A549 (cell line): Measurements from ENCODE around the gene TMEM117. TPM values are rescaled to one million over a fixed set of nuclear protein-coding genes. Genes with fewer than 3 reads are reported as not detected.

Experiments used
- ATAC-seq, 2 experiments: fragments of 200-7000 bp in 1 of 2; fragments of >200 bp in 1 of 2; cut with Nextera tagmentation in 1 of 2; cut with Tn5 transposase in 1 of 2; 3 replicates each; pipeline versions ENCODE4 v1.8.0 to v1.9.1; 2018 to 2020; ENCODE audit warnings: mild to moderate bottlenecking in 1 of 2, moderate library complexity in 1 of 2
- CTCF ChIA-PET: fragments of 300-600 bp; sonication (Branson Sonifier 250); formaldehyde crosslinking; extraction: SDS; loops from one replicate; lab custom pipeline; 2021; ENCODE audit warnings: antibody characterized with exemption, inconsistent platforms; lab: Yijun Ruan, JAX
- POLR2A ChIA-PET: fragments of 350-600 bp; formaldehyde crosslinking; extraction: SDS; loops from one replicate; lab custom pipeline; 2021; ENCODE audit warnings: antibody characterized with exemption, inconsistent platforms; lab: Yijun Ruan, JAX
- DNase-seq, 2 experiments: peaks; one replicate each; pipeline versions ENCODE4 v3.0.0 to v3.0.0-alpha.2; 2011 to 2016; ENCODE audit warnings: low read depth in 1 of 2, low spot score in 1 of 2
- FAIRE-seq: peaks from 2 replicates; lab custom pipeline; 2011; peaks lifted over from hg19 to GRCh38; lab: Jason Lieb, UNC
- H3K27ac ChIP-seq, 2 experiments: fragments of >200 bp; sonication (Bioruptor Twin); formaldehyde crosslinking; 3 replicates each; pipeline ENCODE4 v1.5.1; 2016 to 2017
- H3K4me1 ChIP-seq: fragments of >200 bp; sonication (Bioruptor Twin); formaldehyde crosslinking; 3 replicates; pipeline ENCODE4 v1.6.1; 2016
- H3K4me2 ChIP-seq: fragments of >200 bp; sonication (Bioruptor Twin); formaldehyde crosslinking; 3 replicates; pipeline ENCODE4 v1.6.1; 2016
- H3K4me3 ChIP-seq: fragments of >200 bp; sonication (Bioruptor Twin); formaldehyde crosslinking; 3 replicates; pipeline ENCODE4 v1.5.1; 2016
- H3K9me3 ChIP-seq: fragments of >200 bp; sonication (Bioruptor Twin); formaldehyde crosslinking; 3 replicates; pipeline ENCODE4 v1.6.1; 2016
- BHLHE40 ChIP-seq: IDR thresholded peaks from 2 replicates; pipeline ENCODE4 v1.6.1; 2012; ENCODE audit warnings: low read depth, low read length, inconsistent platforms
- CBX2 ChIP-seq: fragments of 200-600 bp; sonication (generic); IDR thresholded peaks from 2 replicates; pipeline ENCODE4 v1.6.1; 2016; ENCODE audit warnings: low read depth, mild to moderate bottlenecking, borderline replicate concordance
- CBX8 ChIP-seq: fragments of 200-600 bp; sonication (generic); IDR thresholded peaks from 2 replicates; pipeline ENCODE4 v1.6.1; 2016
- CEBPB ChIP-seq, 2 experiments: fragments of >200 bp in 1 of 2; sonication (Bioruptor Twin) in 1 of 2; formaldehyde crosslinking in 1 of 2; IDR thresholded peaks; 2 replicates each; pipeline ENCODE4 v1.6.1; 2012 to 2016
- CHD2 ChIP-seq: fragments of 150-350 bp; IDR thresholded peaks from 2 replicates; pipeline ENCODE4 v1.6.1; 2014; ENCODE audit warnings: low read length; ENCODE audit not compliant: partially characterized antibody
- EHF ChIP-seq: fragments of 250-450 bp; sonication (Bioruptor Pico); IDR thresholded peaks from 2 replicates; pipeline ENCODE4 v1.5.0; 2020; ENCODE audit warnings: mild to moderate bottlenecking
- EHMT2 ChIP-seq: fragments of 200-600 bp; sonication (generic); IDR thresholded peaks from 2 replicates; pipeline ENCODE4 v1.6.1; 2016; ENCODE audit warnings: antibody characterized with exemption, low read depth, mild to moderate bottlenecking, moderate library complexity
- ELK1 ChIP-seq: fragments of 150-350 bp; IDR thresholded peaks from 2 replicates; pipeline ENCODE4 v1.6.1; 2014; ENCODE audit warnings: low read depth, mild to moderate bottlenecking, low read length
- FOSB ChIP-seq: fragments of 250-450 bp; sonication (Bioruptor Pico); IDR thresholded peaks from 2 replicates; pipeline ENCODE4 v1.5.0; 2020; ENCODE audit warnings: mild to moderate bottlenecking, moderate library complexity
- GATA3 ChIP-seq: IDR thresholded peaks from 2 replicates; pipeline ENCODE4 v1.6.1; 2012; ENCODE audit warnings: borderline replicate concordance
- HDAC2 ChIP-seq: fragments of 200-600 bp; sonication (generic); IDR thresholded peaks from 2 replicates; pipeline ENCODE4 v1.6.1; 2016
- HOXA7 ChIP-seq: fragments of 250-450 bp; sonication (Bioruptor Pico); IDR thresholded peaks from 2 replicates; pipeline ENCODE4 v1.5.0; 2020; ENCODE audit warnings: mild to moderate bottlenecking, moderate library complexity
- HOXB13 ChIP-seq: fragments of 250-450 bp; sonication (Bioruptor Pico); IDR thresholded peaks from 2 replicates; pipeline ENCODE4 v1.5.0; 2020; ENCODE audit warnings: low read depth, mild to moderate bottlenecking, moderate library complexity
- JUN ChIP-seq, 2 experiments: fragments of >200 bp; sonication (Bioruptor Twin); formaldehyde crosslinking; IDR thresholded peaks; 2 replicates in 1 of 2; 3 replicates in 1 of 2; pipeline ENCODE4 v1.6.1; 2016 to 2017
- KDM5A ChIP-seq: fragments of 200-600 bp; sonication (generic); IDR thresholded peaks from 2 replicates; pipeline ENCODE4 v1.6.1; 2016; ENCODE audit warnings: antibody characterized with exemption, mild to moderate bottlenecking
- MAZ ChIP-seq: fragments of 150-350 bp; IDR thresholded peaks from 2 replicates; pipeline ENCODE4 v1.6.1; 2014; ENCODE audit warnings: antibody characterized with exemption, low read depth, low read length, borderline replicate concordance
- MYC ChIP-seq: IDR thresholded peaks from 2 replicates; pipeline ENCODE4 v1.6.1; 2012; ENCODE audit warnings: mild to moderate bottlenecking, inconsistent platforms, low read length, improper control_type of control experiment, borderline replicate concordance
- NFE2L2 ChIP-seq: fragments of 150-350 bp; conservative IDR thresholded peaks from 2 replicates; pipeline ENCODE4 v1.6.1; 2014; ENCODE audit warnings: low read length
- POLR2AphosphoS2 ChIP-seq: conservative IDR thresholded peaks from 2 replicates; pipeline ENCODE4 v1.6.1; 2012; ENCODE audit warnings: low read length, improper control_type of control experiment, inconsistent platforms
- SREBF2 ChIP-seq: fragments of 450-650 bp; IDR thresholded peaks from 2 replicates; pipeline ENCODE4 v1.6.1; 2014; ENCODE audit warnings: mild to moderate bottlenecking, moderate library complexity
- ZC3H11A ChIP-seq: fragments of 450-650 bp; IDR thresholded peaks from 2 replicates; pipeline ENCODE4 v1.6.1; 2014; ENCODE audit warnings: antibody characterized with exemption, mild to moderate bottlenecking
- ZFP36 ChIP-seq: fragments of 450-650 bp; IDR thresholded peaks from 2 replicates; pipeline ENCODE4 v1.6.1; 2014; ENCODE audit warnings: borderline replicate concordance; ENCODE audit not compliant: partially characterized antibody
- ZNF302 ChIP-seq: fragments of 250-450 bp; sonication (Bioruptor Pico); IDR thresholded peaks from 2 replicates; pipeline ENCODE4 v1.9.0; 2021; ENCODE audit warnings: inconsistent platforms, mild to moderate bottlenecking, moderate library complexity
- ZSCAN20 ChIP-seq: fragments of 250-450 bp; sonication (Bioruptor Pico); IDR thresholded peaks from 2 replicates; pipeline ENCODE4 v1.8.0; 2022; ENCODE audit warnings: mild to moderate bottlenecking, moderate library complexity
- WGBS: methylation state at CpG from one replicate; pipeline ENCODE4 v1.1.6; 2017; ENCODE audit errors: missing lambda C conversion rate; 5-methylcytosine and 5-hydroxymethylcytosine counted together
- polyA plus RNA-seq, 4 experiments: library from polyadenylated mRNA; depleted of rRNA in 3 of 4; stranded (reverse); fragments of >200 nt; fragmentation: RNase III in 1 of 4; extraction: RNeasy Plus Mini Kit Qiagen cat#74134 plus additional on column Dnase treatment in 1 of 4; gene quantifications; 2 replicates in 3 of 4; 3 replicates in 1 of 4; pipeline ENCODE4 v1.2.3, GENCODE V29; 2011 to 2017
- TF ChIP-seq, protein P1 (sequence below): fragments of 250-450 bp; sonication (Bioruptor Pico); IDR thresholded peaks from 2 replicates; pipeline ENCODE4 v1.5.0; 2021; ENCODE audit warnings: mild to moderate bottlenecking, moderate library complexity, borderline replicate concordance
- TF ChIP-seq, protein P2 (sequence below): IDR thresholded peaks from 2 replicates; pipeline ENCODE4 v1.6.1; 2012

The TMEM117 gene
- polyA plus RNA-seq, 2 of the 4 experiments (the other 2 are of a cell fraction) = 2.1 to 4.6 TPM

GRCh38 chr12:44157359-44157758, 321.5 kb downstream of the TMEM117 start:
- FAIRE-seq = no peak
- CTCF ChIA-PET = no interaction called here
- DNase-seq = no peak
- 11% methylated on average over 2 of the region's 2 CpGs for WGBS
- H3K4me3 ChIP-seq = no peak overlapping the region
- ATAC-seq = no peak
- no peak overlapping the region for H3K27ac ChIP-seq
- H3K4me1 ChIP-seq = no peaks in the 10 kb centered on the region
- TF ChIP-seq ZFP36 = no peak
- TF ChIP-seq, protein P1, sequence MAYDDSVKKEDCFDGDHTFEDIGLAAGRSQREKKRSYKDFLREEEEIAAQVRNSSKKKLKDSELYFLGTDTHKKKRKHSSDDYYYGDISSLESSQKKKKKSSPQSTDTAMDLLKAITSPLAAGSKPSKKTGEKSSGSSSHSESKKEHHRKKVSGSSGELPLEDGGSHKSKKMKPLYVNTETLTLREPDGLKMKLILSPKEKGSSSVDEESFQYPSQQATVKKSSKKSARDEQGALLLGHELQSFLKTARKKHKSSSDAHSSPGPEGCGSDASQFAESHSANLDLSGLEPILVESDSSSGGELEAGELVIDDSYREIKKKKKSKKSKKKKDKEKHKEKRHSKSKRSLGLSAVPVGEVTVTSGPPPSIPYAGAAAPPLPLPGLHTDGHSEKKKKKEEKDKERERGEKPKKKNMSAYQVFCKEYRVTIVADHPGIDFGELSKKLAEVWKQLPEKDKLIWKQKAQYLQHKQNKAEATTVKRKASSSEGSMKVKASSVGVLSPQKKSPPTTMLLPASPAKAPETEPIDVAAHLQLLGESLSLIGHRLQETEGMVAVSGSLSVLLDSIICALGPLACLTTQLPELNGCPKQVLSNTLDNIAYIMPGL (CRISPR knock-in tag) = no peak
- no peak for TF ChIP-seq EHF (CRISPR knock-in tag)
- TF ChIP-seq FOSB (CRISPR knock-in tag) = no peak
- TF ChIP-seq MYC = no peak
- no peak for TF ChIP-seq KDM5A
- no peak for TF ChIP-seq CEBPB (IDR thresholded peaks at IDR 0.05)
- TF ChIP-seq, protein P2, sequence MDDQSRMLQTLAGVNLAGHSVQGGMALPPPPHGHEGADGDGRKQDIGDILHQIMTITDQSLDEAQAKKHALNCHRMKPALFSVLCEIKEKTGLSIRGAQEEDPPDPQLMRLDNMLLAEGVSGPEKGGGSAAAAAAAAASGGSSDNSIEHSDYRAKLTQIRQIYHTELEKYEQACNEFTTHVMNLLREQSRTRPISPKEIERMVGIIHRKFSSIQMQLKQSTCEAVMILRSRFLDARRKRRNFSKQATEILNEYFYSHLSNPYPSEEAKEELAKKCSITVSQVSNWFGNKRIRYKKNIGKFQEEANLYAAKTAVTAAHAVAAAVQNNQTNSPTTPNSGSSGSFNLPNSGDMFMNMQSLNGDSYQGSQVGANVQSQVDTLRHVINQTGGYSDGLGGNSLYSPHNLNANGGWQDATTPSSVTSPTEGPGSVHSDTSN = no peak
- no peak for TF ChIP-seq NFE2L2
- TF ChIP-seq POLR2AphosphoS2 = no peak
- POLR2A ChIA-PET = no interaction called here
- H3K4me2 ChIP-seq = no peak overlapping the region
- H3K9me3 ChIP-seq = no peaks in the 10 kb centered on the region

GRCh38 chr12:44158746-44159145, 322.9 kb downstream of the TMEM117 start:
- ChIA-PET CTCF (no interaction called here), POLR2A (no interaction called here)
- H3K4me3 ChIP-seq = no peak overlapping the region
- 48% methylated on average over 2 of the region's 2 CpGs for WGBS
- no peak overlapping the region for H3K4me2 ChIP-seq
- H3K27ac ChIP-seq = no peak overlapping the region
- TF ChIP-seq ZSCAN20 (CRISPR knock-in tag) (no peak), CEBPB (IDR thresholded peaks at IDR 0.05) (no peak), SREBF2 (no peak), JUN (IDR thresholded peaks at IDR 0.05) (no peak), ZNF302 (CRISPR knock-in tag) (no peak), CBX2 (no peak), ZC3H11A (no peak), BHLHE40 (no peak), ELK1 (no peak), EHMT2 (no peak), MAZ (no peak), HOXB13 (CRISPR knock-in tag) (no peak), CBX8 (no peak), HDAC2 (no peak), POLR2AphosphoS2 (no peak), CHD2 (no peak), GATA3 (no peak), HOXA7 (CRISPR knock-in tag) (no peak)
- H3K9me3 ChIP-seq = no peaks in the 10 kb centered on the region
- no peak for FAIRE-seq
- DNase-seq = no peak
- no peak for ATAC-seq
- H3K4me1 ChIP-seq = no peaks in the 10 kb centered on the region
